GM21737 (cell line): ENCODE data around the gene ITCH.
"Not testable (repeated sequence)": the region's sequence is repeated elsewhere in the genome, so short reads cannot be mapped to it uniquely, and the experiment has no call there.

Experiments used
- ATAC-seq: cut with Tn5 transposase; IDR thresholded peaks from one replicate; pipeline ENCODE4 v1.9.1; 2021; ENCODE audit warnings: mild to moderate bottlenecking, moderate library complexity; ENCODE audit not compliant: unreplicated experiment

ITCH gene

DNA sequence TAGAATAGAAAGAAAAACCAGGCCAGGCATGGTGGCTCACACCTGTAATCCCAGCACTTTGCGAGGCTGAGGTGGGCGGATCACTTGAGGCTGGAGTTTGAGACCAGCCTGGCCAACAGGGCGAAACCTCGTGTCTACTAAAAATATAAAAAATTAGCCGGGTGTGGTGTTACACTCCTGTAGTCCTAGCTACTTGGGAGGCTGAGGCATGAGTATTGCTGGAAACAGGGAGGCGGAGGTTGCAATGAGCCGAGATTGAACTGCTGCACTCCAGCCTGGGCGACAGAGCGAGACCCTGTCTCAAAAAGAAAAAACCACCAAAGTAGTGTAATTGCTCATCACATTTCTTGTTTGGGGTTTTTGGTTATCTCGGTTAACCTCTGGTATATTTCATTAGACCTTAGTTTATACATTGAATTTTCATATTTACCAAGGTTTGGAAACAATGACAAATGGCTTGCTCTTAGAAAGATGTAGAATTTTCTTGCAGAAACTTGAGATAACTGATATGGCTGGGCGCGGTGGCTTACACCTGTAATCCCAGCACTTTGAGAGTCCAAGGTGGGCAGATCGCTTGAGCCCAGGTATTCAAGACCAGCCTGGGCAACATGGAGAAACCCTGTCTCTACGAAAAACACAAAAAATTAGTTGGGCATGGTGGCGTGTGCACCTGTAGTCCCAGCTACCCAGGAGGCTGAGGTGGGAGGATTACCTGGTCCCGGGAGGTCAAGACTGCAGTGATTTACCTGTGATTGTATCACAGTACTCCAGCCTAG, 14.2 kb downstream of the ITCH start:
- ATAC-seq: peak; percentile 62

DNA sequence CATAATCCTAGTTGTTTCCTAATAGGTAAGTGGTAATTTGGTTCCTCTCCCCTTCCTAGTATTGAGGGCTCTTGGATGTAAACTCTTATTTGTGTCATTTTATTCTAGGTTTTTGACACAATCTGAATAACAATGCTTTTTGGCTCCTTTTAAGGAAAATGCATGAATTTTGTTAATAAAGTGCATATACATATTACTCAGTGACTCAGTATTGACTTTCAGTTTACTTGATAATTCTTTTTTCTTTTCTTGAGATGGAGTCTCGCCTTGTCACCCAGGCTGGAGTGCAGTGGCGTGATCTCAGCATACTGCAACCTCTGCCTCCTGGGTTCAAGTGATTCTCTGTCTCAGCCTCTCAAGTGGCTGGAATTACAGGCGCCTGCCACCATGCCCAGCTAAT, 19.1 kb downstream of the ITCH start:
- no peak for ATAC-seq

GRCh38 chr20:34382877-34383455, 19.9 kb downstream of the ITCH start:
- not testable (repeated sequence) for ATAC-seq

GRCh38 chr20:34385464-34385863, 22.4 kb downstream of the ITCH start:
- ATAC-seq: no peak

- ATAC-seq: no peak
These were observed 24.9 kb downstream of the ITCH start for GRCh38 chr20:34388000-34388399.

DNA sequence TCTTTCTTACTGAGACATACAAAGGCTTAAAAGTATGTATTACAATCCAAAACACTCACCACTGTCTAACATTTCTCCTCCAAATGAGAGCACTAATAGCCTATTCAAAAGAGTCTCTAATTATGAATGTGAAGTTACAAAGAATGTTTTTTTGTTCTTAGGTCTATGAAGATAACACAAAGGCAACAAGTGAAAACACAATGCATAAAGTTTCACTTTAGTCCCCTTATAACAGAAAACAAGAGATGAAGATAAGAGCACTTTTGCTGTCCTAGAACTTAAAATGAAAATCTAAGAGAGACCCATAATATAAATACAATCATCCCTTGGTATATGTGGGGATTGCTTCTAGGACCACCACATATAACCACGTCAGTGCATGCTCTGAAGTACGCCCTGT, 25.6 kb downstream of the ITCH start:
- ATAC-seq: no peak

DNA sequence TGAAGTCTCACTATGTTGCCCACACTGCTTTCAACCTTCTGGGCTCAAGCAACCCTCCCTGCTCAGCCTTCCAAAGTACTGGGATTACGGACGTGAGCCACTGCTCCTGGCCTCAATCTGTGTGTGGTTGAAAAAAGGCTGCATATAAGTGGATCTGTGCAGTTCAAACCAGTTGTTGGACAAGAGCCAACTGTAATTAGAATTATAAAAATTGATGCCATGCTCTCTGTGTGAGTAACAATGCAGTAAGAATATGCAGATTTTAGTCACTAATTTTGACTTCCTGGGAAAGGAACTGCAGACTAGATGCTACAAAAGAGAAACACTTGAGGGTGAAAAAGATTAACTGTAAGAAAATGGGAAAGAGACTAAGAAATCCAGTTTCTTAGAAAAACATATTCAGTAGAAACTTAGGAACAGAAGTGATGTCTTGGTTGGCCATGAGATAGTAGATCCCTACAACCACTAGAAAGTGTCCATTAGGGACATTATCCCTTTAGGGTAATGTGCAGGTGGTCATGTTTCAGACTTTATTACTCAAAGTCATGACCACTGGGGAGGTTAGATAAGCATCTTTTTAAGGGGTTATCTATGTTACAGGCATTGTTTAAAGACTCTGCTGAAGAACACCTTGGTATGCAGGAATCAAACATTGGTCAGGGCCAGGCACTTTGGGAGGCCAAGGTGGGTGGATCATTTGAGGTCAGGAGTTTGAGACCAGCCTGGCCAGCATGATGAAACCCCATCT, 26.3 kb downstream of the ITCH start:
- ATAC-seq: no peak

DNA sequence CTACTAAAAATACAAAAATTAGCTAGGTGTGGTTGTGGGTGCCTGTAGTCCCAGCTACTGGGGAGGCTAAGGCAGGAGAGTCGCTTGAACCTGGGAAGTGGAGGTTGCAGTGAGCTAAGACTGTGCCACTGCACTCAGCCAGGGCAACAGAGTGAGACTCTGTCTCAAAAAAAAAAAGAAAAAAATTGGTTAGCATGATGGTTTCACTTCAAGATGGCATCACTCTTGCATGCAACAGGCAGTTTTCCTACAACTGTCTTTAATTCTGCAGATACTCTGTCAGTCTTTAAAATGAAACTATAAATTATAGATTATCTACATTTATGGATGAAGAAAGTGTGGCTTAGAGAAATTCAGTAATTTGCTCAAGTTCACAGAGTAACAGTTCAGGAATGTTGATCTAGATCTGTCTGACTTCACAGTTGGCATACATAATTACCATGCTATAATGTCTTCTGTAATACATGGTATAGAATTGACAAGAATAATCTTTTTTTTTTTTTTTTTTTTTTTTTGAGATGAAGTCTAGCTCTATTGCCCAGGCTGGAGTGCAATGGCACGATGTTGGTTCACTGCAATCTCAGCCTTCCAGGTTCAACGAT, 27.0 kb downstream of the ITCH start:
- no peak for ATAC-seq

DNA sequence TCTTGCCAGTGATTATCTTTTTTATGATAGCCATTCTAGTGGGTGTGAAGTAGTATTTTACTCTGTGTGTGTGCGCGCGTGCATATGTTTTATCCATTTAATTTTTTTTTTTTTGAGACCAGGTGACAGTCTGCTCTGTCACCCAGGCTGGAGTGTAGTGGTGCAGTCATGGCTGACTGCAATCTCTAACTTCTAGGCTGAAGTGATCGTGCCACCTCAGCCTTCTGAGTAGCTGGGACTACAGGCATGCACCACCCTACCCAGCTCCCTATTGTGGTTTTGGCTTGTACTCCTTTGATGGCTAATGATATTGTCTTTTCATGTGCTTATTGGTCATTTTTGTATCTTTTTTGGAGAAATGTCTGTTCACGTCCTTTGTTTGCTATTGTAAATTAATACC, 33.3 kb downstream of the ITCH start:
- ATAC-seq: no peak

DNA sequence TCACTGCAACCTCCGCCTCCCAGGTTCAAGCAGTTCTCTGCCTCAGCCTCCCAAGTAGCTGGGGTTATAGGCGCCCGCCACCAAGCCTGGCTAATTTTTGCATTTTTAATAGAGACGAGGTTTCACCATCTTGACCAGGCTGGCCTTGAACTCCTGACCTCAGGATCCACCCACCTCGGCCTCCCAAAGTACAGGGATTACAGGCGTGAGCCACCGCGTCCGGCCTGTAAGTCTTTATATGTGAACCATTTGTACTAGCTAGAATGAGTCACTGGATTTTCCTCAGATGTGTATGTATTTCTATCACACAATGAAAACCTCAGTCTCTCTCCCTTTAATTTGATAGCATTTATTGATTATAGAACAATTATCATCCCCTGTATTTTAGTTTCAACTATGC, 34.0 kb downstream of the ITCH start:
- no peak for ATAC-seq

GRCh38 chr20:34400776-34401175, 37.7 kb downstream of the ITCH start:
- not testable (repeated sequence) for ATAC-seq

DNA sequence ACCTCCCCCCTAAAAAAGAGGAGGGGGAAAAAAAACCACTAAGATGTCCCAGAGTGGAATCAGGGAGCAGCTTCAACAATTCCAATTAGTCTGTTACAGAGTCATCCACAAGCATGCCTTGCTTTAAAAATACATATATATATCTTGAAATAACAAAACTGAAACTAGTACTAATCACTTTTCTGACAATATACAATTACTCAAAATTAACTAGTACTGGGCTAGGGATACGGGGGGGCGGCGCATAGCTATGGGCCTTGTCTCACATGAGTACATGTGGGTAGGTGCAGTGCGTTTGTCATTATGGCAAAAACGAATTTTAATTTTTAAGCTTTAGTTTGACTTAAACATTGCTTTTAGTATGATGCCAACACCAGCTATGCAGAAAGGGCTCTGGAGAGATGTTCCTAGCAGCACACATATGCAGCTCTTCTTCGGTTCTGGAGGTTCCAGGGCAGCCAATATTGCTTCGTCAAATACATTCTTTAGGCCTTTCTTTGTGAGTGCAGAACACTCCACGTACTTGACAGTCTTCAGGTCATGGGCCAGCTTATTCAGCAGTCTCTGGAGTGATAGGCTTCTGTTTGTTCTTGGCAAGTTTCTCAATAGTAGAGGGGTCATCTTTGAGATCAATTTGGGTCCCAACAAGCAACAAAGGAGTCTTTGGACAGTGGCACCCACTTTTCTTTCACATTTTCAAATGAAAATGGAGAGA, 38.8 kb downstream of the ITCH start:
- ATAC-seq: no peak

DNA sequence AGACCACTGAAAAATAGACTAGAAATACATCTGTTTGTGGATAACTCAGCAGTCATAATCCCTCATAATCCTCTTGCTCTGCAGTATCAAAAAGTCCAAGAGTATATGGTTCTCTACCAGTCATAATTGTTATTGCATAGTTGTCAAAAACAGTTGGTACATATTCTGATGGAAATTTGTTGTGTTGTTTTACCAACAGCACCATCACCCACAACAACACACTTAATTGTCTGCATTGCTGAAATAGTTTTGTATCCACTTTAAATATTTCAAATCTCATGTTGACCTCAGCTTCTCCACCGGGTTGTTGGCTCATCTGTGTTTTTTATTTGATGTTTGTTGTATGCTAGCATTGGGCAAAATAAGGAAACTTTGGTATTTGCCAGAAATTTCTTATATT, 39.4 kb downstream of the ITCH start:
- ATAC-seq: no peak

GRCh38 chr20:34403063-34403827, 40.2 kb downstream of the ITCH start:
- no peak for ATAC-seq

DNA sequence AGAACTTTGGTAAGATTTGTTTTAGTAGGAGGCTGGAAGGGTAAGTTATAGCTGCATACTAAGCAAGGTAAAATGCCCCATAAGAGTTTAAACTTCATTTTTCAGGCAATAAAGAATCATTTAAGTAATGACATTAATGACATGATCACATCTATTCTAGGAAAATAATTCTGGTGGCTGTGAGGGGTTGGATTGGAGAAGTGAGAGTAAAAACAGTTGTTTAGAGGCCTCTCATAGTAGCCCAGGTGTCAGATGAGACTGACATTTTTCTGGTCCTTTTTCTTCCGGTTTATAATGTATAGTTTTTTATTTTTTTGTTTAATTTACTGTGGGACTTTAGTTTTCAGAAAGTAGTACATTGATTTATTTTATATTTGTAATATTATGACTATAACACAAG, 40.8 kb downstream of the ITCH start:
- no peak for ATAC-seq

GRCh38 chr20:34404803-34405202, 41.7 kb downstream of the ITCH start:
- ATAC-seq: no peak

DNA sequence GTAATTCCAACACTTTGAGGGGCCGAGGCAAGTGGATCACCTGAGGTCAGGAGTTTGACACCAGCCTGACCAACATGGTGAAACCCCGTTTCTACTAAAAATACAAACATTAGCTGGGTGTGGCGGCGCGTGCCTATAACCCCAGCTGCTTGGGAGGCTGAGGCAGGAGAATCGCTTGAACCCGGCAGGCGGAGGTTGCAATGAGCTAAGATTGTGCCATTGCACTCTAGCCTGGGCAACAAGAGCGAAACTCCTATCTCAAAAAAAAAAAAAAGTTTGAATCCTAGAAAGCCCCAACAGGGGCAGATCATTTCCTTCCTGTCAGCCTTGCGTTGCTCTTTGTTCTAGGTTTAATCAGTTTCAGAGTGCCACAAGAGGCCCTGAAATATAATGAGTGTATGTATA, 42.2 kb downstream of the ITCH start:
- ATAC-seq: not testable (repeated sequence)

DNA sequence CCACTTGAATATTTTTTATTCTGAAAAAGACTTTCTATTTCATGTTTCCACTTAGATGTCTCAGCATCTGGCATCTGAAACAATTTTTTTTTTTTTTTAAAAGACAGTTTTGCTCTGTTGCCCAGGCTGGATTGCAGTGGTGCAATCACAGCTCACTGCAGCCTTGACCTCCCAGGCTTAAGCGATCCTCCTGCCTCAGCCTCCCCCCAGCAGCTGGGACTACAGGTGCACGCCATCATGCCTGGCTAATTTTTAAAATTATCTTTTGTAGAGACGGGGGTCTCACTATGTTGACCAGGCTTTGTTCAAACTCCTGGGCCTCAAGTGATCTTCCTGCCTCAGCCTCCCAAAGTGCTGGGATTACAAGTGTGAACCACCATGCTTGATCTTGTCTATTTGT, 42.9 kb downstream of the ITCH start:
- ATAC-seq: not testable (repeated sequence)

DNA sequence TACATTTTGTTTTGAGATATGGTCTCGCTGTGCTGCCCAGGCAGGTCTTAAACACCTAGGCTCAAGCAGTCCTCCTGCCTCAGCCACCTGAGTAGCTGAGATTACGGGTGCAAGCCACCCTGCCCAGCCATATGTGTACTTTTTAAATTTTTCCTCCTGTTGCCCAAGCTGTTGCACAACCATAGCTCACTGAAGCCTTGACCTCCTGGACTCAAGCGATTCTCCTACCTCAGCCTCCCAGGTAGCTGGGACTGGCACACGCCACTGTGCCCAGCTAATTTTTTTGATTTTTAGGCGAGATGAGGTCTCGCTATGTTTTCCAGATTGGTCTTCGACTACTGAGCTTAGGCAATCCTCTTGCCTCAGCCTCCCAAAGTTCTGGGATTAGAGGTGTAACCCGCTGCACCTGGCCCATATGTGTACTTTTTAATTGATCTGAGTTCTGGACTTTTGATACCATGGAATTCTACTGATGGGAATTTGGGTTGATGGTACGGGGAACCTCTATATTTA, 44.9 kb downstream of the ITCH start:
- no peak for ATAC-seq

GRCh38 chr20:34410336-34410735, 47.3 kb downstream of the ITCH start:
- no peak for ATAC-seq
